Measurements from ENCODE around the gene PRXL2B.
"Not testable (repeated sequence)": the region's sequence is repeated elsewhere in the genome, so short reads cannot be mapped to it uniquely, and the experiment has no call there.

PRXL2B gene

DNA sequence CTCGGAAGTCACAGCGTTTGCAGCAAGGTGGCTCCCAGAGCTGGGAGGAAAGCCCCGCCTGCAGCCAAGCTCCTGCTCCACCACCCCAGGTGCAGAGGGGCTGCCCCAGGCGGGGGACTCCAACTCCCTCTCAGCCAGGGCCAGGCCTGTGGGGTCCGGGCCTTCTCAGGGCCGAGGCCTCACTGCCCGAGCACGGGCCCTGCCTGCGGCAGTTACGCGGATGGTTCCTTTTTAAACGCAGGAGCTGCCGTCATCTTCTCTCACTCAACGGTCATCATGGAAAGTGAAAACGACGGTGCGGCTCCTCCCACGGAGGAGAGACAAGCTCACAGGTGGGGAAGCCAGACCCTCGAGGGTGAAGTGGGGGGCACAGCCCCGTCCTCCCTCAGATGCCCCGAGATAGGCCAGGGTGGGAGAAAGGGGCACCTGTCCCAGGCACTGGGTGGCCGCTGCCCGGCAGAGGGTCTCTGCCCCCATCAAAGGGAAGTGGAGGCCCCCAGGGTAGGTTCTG lies 9.0 kb upstream of the PRXL2B start:
- DNase-seq; intact Hi-C loops (cut with DNase I): not testable (repeated sequence)

DNA sequence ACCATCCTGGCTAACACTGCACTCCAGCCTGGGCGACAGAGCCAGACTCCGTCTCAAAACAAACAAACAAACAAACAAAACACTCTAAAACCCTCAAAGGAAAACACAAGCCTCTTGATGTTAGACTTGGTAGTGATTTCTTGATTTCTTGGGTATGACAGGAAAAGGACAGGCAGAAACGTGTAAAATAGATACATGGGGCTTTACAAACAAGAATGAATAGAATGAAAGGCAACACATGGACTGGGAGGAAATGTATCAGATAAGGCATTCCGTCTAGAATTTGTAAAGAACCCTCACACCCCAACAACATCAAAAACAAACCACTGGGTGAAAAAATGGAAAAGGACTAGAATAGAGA lies 7.8 kb upstream of the PRXL2B start:
- no peak for DNase-seq
- intact Hi-C loops (cut with DNase I): no loop called here

DNA sequence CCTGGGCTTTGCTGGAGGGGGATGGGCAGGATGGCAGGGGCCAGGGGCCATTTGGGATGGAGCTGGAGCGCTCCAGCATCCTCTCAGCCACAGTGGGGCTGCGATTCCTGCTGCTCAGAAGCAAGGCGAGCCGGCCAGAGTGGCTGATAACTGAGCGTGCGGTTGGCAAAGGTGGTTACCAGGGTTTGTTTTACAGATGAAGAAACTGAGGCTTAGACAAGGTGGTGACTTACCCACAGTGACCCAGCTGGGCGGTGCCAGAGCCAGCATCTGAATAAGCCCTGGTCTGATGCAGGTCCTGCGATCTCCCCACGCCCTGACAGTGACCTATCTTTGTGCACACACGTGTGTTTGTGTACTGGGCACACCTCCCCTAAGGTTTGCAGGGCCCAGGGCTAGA lies 5.9 kb upstream of the PRXL2B start:
- no peak for DNase-seq

DNA sequence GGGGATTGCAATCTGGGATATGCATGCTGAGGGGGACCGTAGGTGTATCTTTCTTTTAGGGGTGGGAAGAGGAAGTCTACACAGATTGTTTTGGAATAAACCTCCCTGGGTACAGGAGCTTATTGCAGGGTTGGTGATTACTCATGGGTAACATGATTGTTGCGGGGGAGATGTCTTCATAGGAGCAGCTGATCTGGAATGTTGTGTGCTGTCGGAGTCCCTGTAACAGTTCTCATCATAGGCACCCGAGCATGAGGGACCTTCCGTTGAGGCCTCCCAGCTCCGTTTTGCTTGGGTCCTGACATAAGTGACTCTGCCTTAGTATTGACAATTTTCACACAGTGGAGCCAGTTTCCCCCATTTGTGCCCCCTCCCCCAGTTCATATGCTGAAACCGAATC lies 4.2 kb upstream of the PRXL2B start:
- DNase-seq: peak in 20 of 42 donors; percentile 13 to 64 (median 40)
- intact Hi-C loops (cut with DNase I): no loop called here

More for the DNA sequence above, 5.9 kb upstream of the PRXL2B start:
- intact Hi-C loops (cut with DNase I): no loop called here

DNA sequence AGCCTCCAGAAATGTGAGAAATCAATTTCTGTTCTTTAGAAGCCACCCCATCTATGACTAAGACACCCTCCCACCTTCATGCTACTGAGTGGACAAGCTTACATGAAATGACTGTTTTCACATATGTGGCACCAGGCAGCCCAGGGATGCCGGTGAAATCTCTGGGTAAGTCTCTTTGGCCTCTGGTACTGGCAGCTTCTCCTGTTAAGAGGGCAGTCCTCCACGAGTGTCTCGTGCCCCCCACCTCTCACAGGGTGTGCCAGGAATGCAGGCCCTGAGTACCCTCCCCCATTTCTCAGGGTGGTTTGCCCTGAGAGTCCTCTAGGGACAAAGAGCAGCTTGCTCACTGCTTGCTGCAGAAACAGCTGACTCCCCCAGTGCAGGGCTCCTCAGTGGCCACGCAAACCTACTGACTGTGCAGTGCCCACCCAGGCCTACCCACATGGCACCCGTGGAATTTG lies 3.2 kb upstream of the PRXL2B start:
- intact Hi-C loops (cut with DNase I): no loop called here
- DNase-seq: no peak

DNA sequence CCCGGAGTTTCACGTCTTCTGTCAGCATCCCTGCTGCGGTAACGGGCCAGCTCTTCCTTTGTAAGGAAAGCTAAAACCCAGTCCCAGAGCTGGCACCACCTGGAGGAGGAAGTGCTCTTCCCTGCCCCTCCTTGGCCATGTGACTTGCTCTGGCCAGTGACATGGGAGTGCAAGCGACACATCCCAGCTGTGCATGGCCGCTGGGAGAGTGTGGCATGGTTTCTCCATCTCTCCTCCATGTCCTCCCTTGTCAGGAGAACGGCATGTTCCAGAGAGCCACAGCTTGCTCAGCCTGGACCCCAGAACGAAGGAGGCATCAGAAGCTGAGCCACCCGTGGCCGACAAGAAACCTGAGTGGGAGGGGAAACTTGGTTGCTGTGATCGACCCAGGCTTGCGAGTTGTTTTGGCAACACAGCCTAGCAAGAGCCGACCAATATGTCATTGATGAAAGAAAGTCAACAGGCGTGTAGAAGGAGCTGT lies 2.7 kb upstream of the PRXL2B start:
- intact Hi-C loops (cut with DNase I): no loop called here
- DNase-seq: no peak

DNA sequence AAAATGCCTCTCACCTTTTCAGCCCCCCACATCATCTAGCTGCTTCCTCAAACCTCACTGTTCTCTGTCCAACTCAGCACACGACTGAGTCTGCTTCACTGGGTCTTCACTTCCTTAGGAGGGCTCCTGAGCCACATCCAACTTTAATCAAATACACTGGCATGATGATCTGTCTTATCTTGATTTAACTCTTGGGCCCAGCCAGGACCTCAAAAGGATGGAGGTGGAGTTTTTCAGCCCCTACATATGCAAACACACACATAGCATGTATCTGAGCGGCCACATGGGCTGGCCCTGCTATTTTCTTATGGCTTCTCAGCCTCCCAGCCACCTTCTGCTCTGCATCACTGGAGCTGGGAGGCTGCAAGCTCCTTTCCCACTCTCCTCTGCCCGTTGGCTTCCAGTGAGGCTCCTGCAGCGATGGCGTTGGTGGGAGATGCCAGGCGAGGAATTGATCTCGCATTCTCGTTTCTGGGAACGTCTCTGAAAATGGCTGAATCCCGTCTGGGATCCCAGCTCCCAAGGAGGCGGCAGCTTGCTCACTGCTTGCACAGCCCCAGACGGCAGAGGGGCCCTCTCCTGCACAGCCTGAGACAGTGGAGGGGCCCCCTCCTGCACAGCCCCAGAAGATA lies 1.8 kb upstream of the PRXL2B start:
- DNase-seq: peak in 17 of 42 donors; percentile 10 to 60 (median 33)
- intact Hi-C loops (cut with DNase I): no loop called here

DNA sequence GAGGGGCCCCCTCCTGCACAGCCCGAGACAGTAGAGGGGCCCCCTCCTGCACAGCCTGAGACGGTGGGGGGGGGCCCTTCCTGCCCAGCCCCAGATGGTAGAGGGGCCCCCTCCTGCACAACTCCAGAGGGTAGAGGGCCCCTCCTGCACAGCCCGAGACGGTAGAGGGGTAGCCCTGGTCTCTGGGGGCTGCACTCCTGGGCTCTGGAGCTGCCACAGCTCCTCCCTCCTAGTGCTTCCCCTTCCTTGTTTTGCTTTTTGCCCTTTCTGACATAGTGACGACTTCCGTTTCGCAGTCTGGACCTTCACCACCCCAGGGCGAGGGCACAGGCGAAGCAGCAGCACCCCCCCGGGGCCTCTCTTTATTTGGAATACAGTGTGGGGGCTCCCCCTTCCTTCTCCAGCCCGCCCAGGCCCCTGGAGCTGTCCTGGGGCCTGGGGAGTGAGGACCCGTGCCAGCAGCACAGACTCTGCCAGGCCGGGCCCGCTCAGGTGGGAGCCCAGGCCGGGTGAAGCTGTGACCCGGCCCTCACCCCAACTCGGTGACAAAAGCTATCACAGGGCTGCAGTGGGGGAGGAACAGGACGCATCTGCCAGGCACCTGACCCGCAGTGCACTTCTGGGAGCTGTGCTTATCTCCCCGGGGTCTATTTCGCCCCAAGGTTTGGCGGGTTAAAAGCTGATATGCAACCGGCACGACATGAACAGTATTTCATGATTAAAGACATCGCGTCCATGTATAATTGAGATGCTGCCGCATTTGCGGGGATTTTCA lies 1.1 kb upstream of the PRXL2B start:
- intact Hi-C loops (cut with DNase I): loop anchor here (2.0 kb wide), 2 partner anchors 57 to 59 kb away; partner anchors contain the start of gene PANK4

DNA sequence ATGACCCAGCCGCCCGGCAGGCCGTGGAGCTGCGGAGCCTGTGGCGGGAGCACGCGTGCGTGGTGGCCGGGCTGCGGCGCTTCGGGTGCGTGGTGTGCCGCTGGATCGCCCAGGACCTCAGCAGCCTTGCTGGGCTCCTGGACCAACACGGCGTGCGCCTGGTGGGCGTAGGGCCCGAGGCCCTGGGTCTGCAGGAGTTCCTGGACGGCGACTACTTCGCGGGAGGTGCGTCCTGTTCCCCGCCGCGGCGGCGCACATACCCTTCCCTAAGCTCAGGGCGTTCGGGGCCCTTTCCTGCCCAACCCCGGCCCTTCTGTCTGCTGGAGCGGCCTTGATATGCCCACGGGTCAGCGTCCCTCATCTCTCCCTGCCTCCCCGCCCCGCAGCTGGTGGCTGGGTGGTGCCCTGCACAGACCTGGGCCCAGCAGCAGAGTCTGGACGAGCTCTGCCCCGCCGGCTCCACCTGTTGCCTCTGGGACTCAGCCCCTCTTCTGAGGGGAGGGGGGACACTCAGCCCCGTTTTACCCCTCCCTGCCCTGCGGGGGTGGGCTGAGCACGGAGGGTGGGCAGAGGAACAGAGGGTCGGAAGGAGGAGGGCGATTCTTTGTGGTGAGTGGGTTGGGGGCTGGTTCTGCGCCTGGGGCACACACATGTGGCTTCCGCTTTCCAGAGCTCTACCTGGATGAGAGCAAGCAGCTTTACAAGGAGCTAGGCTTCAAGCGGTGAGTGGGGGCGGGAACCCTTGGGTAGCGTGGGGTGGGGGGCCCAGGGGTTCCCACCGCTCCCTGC lies 688 bp downstream of the PRXL2B start:
- intact Hi-C loops (cut with DNase I): loop anchor here (2.0 kb wide), 2 partner anchors 56 to 60 kb away; partner anchors contain the start of gene PANK4
- DNase-seq: peak in 7 of 42 donors; percentile 9 to 44 (median 28)

More for the DNA sequence above, 1.1 kb upstream of the PRXL2B start:
- peak in 41 of 42 donors; percentile 35 to 82 (median 66) for DNase-seq

DNA sequence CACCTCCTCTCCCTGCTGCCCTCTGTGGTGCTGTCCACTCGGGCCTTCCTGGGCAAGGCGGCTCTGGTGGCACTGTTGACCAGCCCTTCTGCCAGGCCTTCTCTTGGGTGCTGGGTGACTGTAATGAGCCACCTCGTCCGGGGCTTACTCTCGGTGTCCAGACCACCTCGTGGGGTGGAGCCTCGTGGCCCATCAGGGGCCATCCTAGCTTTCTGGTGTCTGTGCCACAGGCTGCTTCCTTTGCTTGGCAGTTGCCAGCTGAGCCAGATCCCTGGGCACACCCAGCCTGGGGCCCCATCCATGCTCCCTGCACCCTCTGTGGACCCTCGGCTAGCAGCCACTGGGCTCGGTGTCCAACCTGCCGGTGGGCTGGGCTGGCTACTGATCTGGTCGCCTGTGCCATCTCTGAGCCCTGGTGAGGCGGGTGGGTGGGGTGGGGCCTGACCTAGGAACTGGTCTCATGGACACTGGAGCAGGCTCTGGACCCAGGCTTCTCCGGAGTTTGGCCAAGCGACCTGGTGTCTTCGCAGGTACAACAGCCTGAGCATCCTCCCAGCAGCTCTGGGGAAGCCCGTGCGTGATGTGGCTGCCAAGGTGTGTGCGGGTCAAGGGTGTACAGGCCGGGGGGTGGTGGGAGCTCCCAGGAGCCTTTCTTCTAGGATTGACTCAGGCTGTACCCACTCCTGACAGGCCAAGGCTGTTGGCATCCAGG lies 1.4 kb downstream of the PRXL2B start:
- no peak for DNase-seq
- intact Hi-C loops (cut with DNase I): loop anchor here (2.0 kb wide), 2 partner anchors 55 to 61 kb away; partner anchors contain the start of gene PANK4

DNA sequence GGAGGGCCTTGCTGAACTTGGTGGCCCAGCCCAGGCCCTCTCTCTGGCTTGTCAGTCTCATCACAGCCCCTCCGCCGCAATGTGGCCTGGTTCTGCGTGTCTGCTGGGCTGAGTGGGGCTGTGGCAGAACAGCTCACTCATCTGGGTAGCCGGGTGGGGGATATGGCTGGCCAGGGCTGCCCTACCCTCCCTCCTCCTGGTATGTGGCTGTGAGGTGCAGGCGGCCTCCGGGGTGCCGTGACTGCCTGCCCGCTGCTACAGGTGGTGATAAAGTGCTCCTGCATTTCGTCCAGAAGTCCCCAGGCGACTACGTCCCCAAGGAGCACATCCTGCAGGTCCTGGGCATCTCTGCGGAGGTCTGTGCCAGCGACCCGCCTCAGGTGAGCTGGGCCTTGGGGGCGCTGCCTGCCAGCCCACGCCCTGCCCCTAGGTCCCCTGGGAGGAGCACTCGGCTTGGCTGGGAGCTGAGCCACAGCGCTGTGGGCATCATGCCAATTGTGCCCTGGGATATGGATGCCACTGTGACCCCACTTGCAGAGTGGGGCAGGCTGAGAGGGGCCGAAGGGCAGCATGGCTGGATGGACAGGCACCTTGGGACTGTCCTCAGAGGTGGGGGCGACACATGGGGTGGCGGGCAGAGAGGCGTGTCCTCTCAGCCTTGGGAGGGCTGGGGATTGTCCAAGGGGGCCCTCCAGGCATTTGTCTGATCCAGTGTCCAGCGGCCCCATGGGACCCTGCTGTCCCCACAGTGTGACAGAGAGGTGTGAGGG lies 2.3 kb downstream of the PRXL2B start:
- no peak for DNase-seq
- intact Hi-C loops (cut with DNase I): no loop called here

DNA sequence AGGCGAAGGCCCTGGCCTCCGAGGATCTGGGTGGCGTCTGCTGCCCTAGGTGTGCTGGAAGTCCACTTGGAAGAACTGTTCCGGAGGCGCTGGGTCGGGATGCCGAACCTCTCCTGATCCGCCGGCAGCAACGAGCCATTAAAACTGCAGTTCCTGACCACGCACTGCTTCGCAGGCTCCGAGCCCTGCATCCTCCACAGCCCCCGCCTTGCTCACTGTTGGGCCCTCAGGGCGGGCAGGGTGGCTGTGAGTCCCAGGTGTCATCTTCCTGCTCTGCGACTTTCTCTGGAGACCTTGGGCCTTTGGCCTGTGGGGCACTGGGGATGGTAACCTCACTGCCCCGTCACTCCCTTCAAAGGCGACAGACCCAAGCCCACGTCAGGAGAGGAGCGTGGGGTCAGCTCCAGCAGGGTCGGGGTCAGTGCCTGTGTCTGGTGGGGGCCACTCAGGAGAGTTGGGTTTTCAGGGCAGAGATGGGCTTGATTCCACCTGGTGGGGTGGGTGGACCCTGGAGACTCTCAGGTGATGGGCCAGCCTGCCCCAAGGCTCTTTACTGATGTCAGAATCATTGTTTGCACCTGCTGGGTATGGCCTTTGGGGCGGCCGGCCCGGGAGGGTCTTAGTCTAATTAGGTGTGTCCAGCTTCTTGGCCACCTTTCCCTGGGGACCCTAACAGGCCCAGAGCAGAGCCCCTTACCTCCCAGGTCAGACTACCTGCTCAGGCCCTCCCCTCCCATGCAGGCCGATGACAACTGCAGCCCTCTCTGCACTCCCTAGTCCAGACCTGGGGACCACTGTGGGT lies 3.1 kb downstream of the PRXL2B start:
- intact Hi-C loops (cut with DNase I): no loop called here
- no peak for DNase-seq

DNA sequence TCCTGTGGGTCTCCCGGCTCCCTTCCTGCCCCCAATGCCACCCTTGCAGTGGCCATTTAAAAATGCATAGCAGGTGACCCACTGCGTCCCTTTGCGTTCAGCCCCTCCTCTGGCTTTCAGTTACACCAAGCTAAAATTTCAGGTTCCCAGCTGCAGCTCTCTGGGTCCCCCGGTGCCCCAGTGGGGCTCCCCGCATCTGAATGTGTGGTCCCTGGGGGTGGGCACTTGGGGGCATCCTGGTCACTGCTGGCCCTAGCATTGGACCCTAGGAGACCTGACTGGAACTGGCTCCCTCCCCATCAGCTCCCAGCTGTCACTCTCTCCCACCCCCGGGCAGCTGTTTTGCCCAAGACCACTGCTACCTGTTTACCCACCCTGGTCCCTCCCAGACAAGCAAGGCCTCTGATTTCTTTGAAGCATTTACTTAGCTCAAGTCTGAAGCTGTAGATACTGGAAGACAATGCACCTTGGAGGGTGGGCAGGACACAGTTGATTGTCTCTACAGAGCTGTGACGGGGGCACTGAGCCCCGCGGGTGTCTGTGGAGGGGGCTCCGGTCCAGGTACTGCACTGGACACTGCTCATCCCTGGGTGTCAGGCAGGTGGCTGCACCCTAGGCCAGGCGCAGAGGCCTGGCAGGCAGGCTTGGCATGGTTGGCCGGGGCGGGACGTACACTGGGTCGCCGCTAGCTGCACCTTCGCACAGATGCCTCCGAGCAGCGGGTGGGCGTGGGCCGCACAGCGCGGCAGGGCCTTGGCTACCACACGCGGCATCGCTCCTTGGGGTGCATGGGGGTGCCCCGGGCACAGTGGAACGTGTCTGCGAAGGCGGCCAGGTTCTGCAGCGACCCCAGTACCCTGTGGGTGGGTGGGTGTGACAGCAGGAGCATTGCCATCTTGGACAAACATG lies 3.9 kb downstream of the PRXL2B start:
- no peak for DNase-seq
- intact Hi-C loops (cut with DNase I): no loop called here

DNA sequence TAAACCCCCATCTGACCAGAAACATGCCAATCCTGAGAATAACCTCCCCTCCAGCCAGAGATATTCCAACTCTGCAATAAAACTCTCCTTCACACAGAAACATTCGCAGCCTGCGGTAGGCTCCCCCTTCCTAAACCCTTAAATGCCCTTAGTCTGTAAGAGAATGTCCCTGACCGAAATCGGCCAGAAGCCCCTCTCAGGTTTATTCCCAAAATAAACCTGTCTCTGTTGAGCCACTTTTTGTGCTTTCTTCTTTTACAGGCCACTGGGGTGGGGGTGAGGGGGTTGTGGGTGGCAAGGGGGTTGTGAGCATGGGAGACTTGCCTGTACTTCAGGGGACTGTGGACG lies 4.6 kb downstream of the PRXL2B start:
- no peak for DNase-seq
- intact Hi-C loops (cut with DNase I): no loop called here

DNA sequence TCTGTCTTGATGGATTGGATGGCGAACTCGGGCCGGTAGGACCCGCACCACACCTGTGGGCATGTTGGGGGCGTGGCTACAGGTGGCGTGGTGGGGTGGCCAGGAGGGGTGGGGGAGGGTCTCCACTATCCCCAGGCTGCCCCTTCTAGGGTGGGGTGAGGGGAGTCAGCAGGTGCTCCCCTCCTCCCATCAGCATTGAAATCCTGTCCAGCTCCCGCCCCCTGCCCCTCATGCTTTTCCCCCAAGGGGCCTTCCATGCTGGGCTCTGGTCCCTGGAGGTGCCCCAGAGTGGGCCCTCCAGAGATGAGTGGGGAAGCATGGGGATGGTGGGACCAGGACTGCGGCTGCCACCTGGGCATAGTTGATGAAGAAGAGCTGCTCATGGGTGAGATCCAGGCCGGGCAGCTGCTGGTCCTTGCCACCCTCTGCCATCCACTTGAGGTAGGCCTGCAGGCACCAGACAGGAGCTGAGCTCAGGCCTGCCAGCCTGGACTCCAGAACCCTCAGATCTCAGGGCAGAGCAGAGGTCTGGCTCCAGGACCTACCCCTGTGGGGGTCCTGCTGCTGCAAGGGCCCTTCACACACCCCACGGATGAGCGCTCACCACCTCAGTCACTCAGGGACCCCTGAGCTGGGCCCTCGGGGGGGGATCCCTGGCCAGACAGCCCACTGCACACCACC lies 5.1 kb downstream of the PRXL2B start:
- peak in 3 of 42 donors; percentile 5 to 27 (median 6) for DNase-seq
- intact Hi-C loops (cut with DNase I): no loop called here

DNA sequence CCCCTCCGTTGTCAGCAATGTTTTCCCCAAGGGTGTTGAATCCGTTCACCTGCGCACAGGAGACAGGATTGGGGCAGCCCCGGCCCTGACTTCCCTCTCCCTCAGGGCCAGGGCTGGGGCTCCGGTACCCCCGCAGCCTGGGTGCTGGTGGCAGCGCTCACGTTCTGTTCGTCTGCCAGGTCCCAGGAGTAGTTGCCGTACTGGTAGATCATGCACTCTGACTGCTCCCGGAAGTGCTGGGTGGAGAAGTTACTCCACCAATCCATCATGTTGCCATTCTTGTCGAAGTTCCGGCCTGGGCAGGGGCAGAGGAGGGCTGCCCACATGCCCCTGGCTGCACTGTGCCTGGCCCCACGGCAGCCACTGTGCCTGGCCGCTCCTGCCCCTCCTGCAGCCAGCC lies 6.1 kb downstream of the PRXL2B start:
- intact Hi-C loops (cut with DNase I): no loop called here
- DNase-seq: peak in 4 of 42 donors; percentile 11 to 40 (median 19)
